OCI-LY1 (cell line): ENCODE measurements around the gene LRRC1.

Source experiments
- CTCF ChIP-seq: fragments of 200-600 bp; sonication (generic), shearing (Covaris generic); IDR thresholded peaks from 2 replicates; pipeline ENCODE4 v1.5.1; 2017; ENCODE audit warnings: mild to moderate bottlenecking, antibody characterized with exemption, low read length, moderate library complexity, mixed read lengths
- EZH2 ChIP-seq: fragments of 200-600 bp; sonication (generic), shearing (Covaris generic); IDR thresholded peaks from 2 replicates; pipeline ENCODE4 v1.8.0; 2017; ENCODE audit warnings: borderline replicate concordance, mixed run types, mild to moderate bottlenecking, antibody characterized with exemption, low read length, moderate library complexity, mixed read lengths

DNA sequence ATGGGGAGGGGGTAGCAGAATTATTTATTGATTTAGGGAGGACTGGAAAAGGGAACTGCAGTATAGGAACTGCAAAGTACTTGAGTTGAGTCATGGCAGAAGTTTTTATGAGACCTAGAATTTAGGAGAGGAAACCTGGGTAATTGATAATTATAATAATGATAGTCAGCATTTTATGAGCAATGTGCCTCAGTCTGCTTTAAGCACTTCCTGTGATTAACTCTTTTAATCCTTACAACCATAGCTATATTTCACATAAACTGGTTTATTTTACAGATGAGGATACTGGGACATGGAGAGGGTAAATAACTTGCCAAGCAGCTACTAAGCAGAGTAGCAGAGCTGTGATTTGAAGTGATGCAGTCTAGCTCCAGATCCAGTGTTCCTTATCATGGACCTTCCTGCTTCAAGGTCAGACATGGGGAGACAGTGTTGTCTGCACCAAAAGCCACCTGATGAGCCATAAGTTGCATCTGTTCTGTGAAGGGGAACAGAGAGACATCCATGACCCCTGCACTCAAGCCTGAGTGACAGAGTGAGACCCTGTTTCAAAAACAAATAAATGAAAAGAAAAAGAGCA lies 13.6 kb downstream of the LRRC1 start:
- TF ChIP-seq EZH2 (no peak), CTCF (no peak)
